Uterus (tissue), 4 donors: Measurements from ENCODE around the gene BET1L. TPM values are rescaled to one million over a fixed set of nuclear protein-coding genes. Genes with fewer than 3 reads are reported as not detected.
A peak's percentile ranks its signal among the peaks of the same experiment; 100 is the strongest.

Source experiments
- DNase-seq, 2 donors: peaks; one replicate each; pipeline ENCODE4 v3.0.0-alpha.2; 2019 to 2020
- H3K27ac ChIP-seq, 2 donors: fragments of 200-600 bp; sonication (generic); 1 replicate in 1 of 2; 2 replicates in 1 of 2; pipeline ENCODE4 v1.5.1; 2016 to 2018
- H3K27me3 ChIP-seq, 2 donors: fragments of 200-600 bp; sonication (generic); one replicate each; pipeline ENCODE4 v1.5.1; 2018 to 2019; ENCODE audit warnings: control low read depth in 1 of 2
- H3K36me3 ChIP-seq, 2 donors: fragments of 200-600 bp; sonication (generic); one replicate each; pipeline ENCODE4 v1.5.1; 2019; ENCODE audit warnings: control low read depth in 1 of 2
- H3K4me1 ChIP-seq, 2 donors: fragments of 200-600 bp; sonication (generic); one replicate each; pipeline ENCODE4 v1.5.1; 2018 to 2019; ENCODE audit warnings: control low read depth in 1 of 2
- H3K4me3 ChIP-seq, 2 donors: fragments of 200-600 bp; sonication (generic); 1 replicate in 1 of 2; 2 replicates in 1 of 2; pipeline ENCODE4 v1.5.1; 2018 to 2019; ENCODE audit warnings: mild to moderate bottlenecking in 1 of 2
- H3K9me3 ChIP-seq, 2 donors: fragments of 200-600 bp; sonication (generic); one replicate each; pipeline ENCODE4 v1.5.1; 2019; ENCODE audit warnings: control low read depth in 1 of 2
- CTCF ChIP-seq, 4 experiments: fragments of 200-600 bp in 2 of 4; fragments of 450-650 bp in 2 of 4; sonication (generic) in 2 of 4; IDR thresholded peaks; one replicate each; pipeline ENCODE4 v1.5.1; 2016 to 2019; ENCODE audit warnings: antibody characterized with exemption in 4 of 4, mild to moderate bottlenecking in 2 of 4, moderate library complexity in 1 of 4
- POLR2A ChIP-seq, 2 donors: fragments of 450-650 bp; IDR thresholded peaks; one replicate each; pipeline ENCODE4 v1.6.1; 2016; ENCODE audit warnings: antibody characterized with exemption in 2 of 2, mild to moderate bottlenecking in 1 of 2, moderate library complexity in 1 of 2
- intact Hi-C: fragments of 100-400 bp; cut with DNase I; formaldehyde crosslinking; loops from one replicate; pipeline ENCODE4 v1.15.1; 2023; ENCODE audit warnings: low total_unique reads
- total RNA-seq, 4 donors: library from RNA; depleted of rRNA in 3 of 4; stranded (reverse); fragments of >200 nt in 3 of 4; gene quantifications; one replicate each; pipeline versions ENCODE4 v1.1.0 to v1.2.4, GENCODE V29; 2014 to 2023
- donor health status: DM: yes; HTN: yes; CAD: no.

The BET1L gene
- total RNA-seq, 4 donors from 2014 or later, result 8.7 to 57.8 (median 15.0) TPM

GRCh38 chr11:213111-213510, 5.9 kb upstream of the BET1L start:
- TF ChIP-seq CTCF (IDR thresholded peaks at IDR 0.05), result no peak
- TF ChIP-seq POLR2A (IDR thresholded peaks at IDR 0.05), result no peak
- H3K4me3 ChIP-seq, result no peak overlapping the region

GRCh38 chr11:212150-213100, 5.2 kb upstream of the BET1L start:
- Histone ChIP-seq H3K4me3 (no peak overlapping the region), H3K4me1 (peaks cover 8 to 17% of the 10 kb centered on the region in 2 donors), H3K9me3 (no peaks in the 10 kb centered on the region), H3K36me3 (no peaks in the 10 kb centered on the region), H3K27me3 (no peaks in the 10 kb centered on the region), H3K27ac (no peak overlapping the region)
- peak in 1 of 2 donors; percentile 12 for DNase-seq
- intact Hi-C loops, result no loop called here
- TF ChIP-seq CTCF (IDR thresholded peaks at IDR 0.05), result no peak

More at GRCh38 chr11:213111-213510, 5.9 kb upstream of the BET1L start:
- no peaks in the 10 kb centered on the region for H3K36me3 ChIP-seq
- peak in 1 of 2 donors; percentile 9 for DNase-seq
- H3K9me3 ChIP-seq, result no peaks in the 10 kb centered on the region
- H3K4me1 ChIP-seq, result peaks cover 8 to 17% of the 10 kb centered on the region in 2 donors
- no peak overlapping the region for H3K27ac ChIP-seq
- intact Hi-C loops, result no loop called here
- no peaks in the 10 kb centered on the region for H3K27me3 ChIP-seq

- TF ChIP-seq POLR2A (IDR thresholded peaks at IDR 0.05) (no peak), CTCF (IDR thresholded peaks at IDR 0.05) (no peak)
- peaks cover 8 to 17% of the 10 kb centered on the region in 2 donors for H3K4me1 ChIP-seq
- H3K27me3 ChIP-seq, result no peaks in the 10 kb centered on the region
- H3K9me3 ChIP-seq, result no peaks in the 10 kb centered on the region
- no peak overlapping the region for H3K27ac ChIP-seq
- DNase-seq, result peak in 1 of 2 donors; percentile 7
- no peaks in the 10 kb centered on the region for H3K36me3 ChIP-seq
- intact Hi-C loops, result no loop called here
- H3K4me3 ChIP-seq, result no peak overlapping the region
Measured at GRCh38 chr11:211741-212140, 4.5 kb upstream of the BET1L start.

- intact Hi-C loops, result no loop called here
- TF ChIP-seq POLR2A (IDR thresholded peaks at IDR 0.05) (no peak), CTCF (IDR thresholded peaks at IDR 0.05) (no peak)
- Histone ChIP-seq H3K27me3 (no peaks in the 10 kb centered on the region), H3K4me3 (no peak overlapping the region), H3K36me3 (no peaks in the 10 kb centered on the region), H3K4me1 (peaks cover 8 to 19% of the 10 kb centered on the region in 2 donors), H3K27ac (no peak overlapping the region), H3K9me3 (no peaks in the 10 kb centered on the region)
- DNase-seq, result peak in 1 of 2 donors; percentile 17
Measured at GRCh38 chr11:211295-211694, 4.1 kb upstream of the BET1L start.

- Histone ChIP-seq H3K27me3 (no peaks in the 10 kb centered on the region), H3K27ac (no peak overlapping the region), H3K9me3 (no peaks in the 10 kb centered on the region), H3K4me3 (no peak overlapping the region), H3K36me3 (no peaks in the 10 kb centered on the region), H3K4me1 (peaks cover 8 to 24% of the 10 kb centered on the region in 2 donors)
- TF ChIP-seq POLR2A (IDR thresholded peaks at IDR 0.05) (no peak), CTCF (IDR thresholded peaks at IDR 0.05) (no peak)
- peak in 1 of 2 donors; percentile 19 for DNase-seq
- intact Hi-C loops, result no loop called here
Measured at GRCh38 chr11:210803-211180, 3.6 kb upstream of the BET1L start.
